Gastrocnemius medialis (tissue), 4 donors: Measurements from ENCODE around the gene PPP4R3C.

ENCODE experiments used
- POLR2A ChIP-seq, 2 donors: fragments of 450-650 bp; IDR thresholded peaks; one replicate each; pipeline ENCODE4 v1.6.1; 2017; ENCODE audit warnings: antibody characterized with exemption in 2 of 2, mild to moderate bottlenecking in 2 of 2, moderate library complexity in 2 of 2
- TF ChIP-seq, protein P1 (sequence below), 5 experiments: fragments of 450-650 bp in 3 of 5; fragments of 200-600 bp in 2 of 5; sonication (generic) in 2 of 5; IDR thresholded peaks in 4 of 5; conservative IDR thresholded peaks in 1 of 5; 1 replicate in 4 of 5; 2 replicates in 1 of 5; pipeline ENCODE4 v1.5.1; 2016 to 2019; ENCODE audit warnings: antibody characterized with exemption in 5 of 5, mild to moderate bottlenecking in 3 of 5, moderate library complexity in 3 of 5

DNA sequence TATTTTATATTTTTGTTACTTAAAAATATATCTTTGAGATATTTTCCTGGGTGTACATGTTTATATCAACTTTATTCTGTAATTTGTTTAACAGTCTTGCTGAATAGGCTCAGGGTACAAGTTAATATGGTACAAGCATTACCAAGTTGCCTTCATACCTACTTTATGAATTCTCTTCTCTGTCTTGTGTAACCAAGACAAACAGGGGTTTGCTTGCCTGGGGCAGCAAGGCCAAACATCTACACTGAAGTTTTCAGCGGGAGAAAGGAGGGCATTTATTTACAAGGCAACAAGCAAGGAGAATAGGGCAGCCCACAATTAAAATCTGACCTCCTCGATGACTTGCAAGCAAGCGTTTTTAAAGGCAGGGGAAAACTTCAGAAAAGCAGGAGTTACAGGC lies 24.2 kb downstream of the PPP4R3C start:
- TF ChIP-seq, protein P1, sequence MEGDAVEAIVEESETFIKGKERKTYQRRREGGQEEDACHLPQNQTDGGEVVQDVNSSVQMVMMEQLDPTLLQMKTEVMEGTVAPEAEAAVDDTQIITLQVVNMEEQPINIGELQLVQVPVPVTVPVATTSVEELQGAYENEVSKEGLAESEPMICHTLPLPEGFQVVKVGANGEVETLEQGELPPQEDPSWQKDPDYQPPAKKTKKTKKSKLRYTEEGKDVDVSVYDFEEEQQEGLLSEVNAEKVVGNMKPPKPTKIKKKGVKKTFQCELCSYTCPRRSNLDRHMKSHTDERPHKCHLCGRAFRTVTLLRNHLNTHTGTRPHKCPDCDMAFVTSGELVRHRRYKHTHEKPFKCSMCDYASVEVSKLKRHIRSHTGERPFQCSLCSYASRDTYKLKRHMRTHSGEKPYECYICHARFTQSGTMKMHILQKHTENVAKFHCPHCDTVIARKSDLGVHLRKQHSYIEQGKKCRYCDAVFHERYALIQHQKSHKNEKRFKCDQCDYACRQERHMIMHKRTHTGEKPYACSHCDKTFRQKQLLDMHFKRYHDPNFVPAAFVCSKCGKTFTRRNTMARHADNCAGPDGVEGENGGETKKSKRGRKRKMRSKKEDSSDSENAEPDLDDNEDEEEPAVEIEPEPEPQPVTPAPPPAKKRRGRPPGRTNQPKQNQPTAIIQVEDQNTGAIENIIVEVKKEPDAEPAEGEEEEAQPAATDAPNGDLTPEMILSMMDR (IDR thresholded peaks at IDR 0.05 in 4 of 5, conservative IDR thresholded peaks at IDR 0.05 in 1 of 5), result no peak
- no peak for TF ChIP-seq POLR2A (IDR thresholded peaks at IDR 0.05)
